BJ (cell line): ENCODE measurements around the gene PTPRE. TPM values are rescaled to one million over a fixed set of nuclear protein-coding genes. Genes with fewer than 3 reads are reported as not detected.

Source experiments
- CTCF ChIA-PET: fragments of 350-600 bp; formaldehyde crosslinking; extraction: SDS; loops from one replicate; lab custom pipeline; 2021; ENCODE audit warnings: antibody characterized with exemption, inconsistent platforms; lab: Yijun Ruan, JAX
- POLR2A ChIA-PET: fragments of 300-600 bp; sonication (Branson Sonifier 250); formaldehyde crosslinking; extraction: SDS; loops from one replicate; lab custom pipeline; 2021; ENCODE audit warnings: antibody characterized with exemption; lab: Charles Lee
- DNase-seq: peaks from one replicate; pipeline ENCODE4 v3.0.0-alpha.2; 2011; ENCODE audit warnings: low read depth
- H3K27me3 ChIP-seq: 2 replicates; pipeline ENCODE4 v1.6.0; 2011; ENCODE audit warnings: low read length; ENCODE audit not compliant: control insufficient read depth, insufficient read depth
- H3K36me3 ChIP-seq: 2 replicates; pipeline ENCODE4 v1.5.1; 2011; ENCODE audit warnings: low read length; ENCODE audit not compliant: control insufficient read depth, insufficient read depth
- H3K4me3 ChIP-seq: 2 replicates; pipeline ENCODE4 v1.5.1; 2011; ENCODE audit warnings: low read depth, mild to moderate bottlenecking, control low read depth, low read length
- polyA plus RNA-seq: library from polyadenylated mRNA; depleted of rRNA; stranded (reverse); fragments of >200 nt; gene quantifications from 2 replicates; pipeline ENCODE4 v1.2.3, GENCODE V29; 2011
- TF ChIP-seq, protein P1 (sequence below): IDR thresholded peaks from 2 replicates; pipeline ENCODE4 v1.5.1; 2011; ENCODE audit warnings: low read depth, mild to moderate bottlenecking, control low read depth, inconsistent platforms, low read length, moderate library complexity; ENCODE audit not compliant: insufficient read depth

PTPRE gene
- polyA plus RNA-seq, 1 experiment, result 0.09 TPM

DNA sequence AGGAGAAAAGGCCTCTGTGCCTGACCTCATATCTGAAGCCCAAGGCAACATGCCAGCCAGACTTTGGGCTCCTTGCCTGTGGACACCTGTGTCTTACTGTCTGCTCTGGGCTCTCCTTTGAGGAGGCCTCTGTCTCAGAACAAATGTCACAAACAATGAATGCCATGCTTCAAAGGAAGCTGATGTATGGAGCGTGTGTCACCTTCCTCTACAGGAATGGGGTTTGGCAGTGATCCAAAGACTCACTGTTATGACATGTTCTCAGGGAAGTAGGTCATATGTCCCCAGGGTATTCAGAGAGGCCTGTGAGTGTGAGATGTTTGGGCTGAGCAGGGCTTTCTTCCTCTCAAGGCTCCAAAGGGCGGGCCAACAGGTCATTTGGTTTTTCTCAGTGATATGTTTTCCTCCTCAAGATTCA lies 38.4 kb downstream of the PTPRE start:
- no peak for DNase-seq
- TF ChIP-seq, protein P1, sequence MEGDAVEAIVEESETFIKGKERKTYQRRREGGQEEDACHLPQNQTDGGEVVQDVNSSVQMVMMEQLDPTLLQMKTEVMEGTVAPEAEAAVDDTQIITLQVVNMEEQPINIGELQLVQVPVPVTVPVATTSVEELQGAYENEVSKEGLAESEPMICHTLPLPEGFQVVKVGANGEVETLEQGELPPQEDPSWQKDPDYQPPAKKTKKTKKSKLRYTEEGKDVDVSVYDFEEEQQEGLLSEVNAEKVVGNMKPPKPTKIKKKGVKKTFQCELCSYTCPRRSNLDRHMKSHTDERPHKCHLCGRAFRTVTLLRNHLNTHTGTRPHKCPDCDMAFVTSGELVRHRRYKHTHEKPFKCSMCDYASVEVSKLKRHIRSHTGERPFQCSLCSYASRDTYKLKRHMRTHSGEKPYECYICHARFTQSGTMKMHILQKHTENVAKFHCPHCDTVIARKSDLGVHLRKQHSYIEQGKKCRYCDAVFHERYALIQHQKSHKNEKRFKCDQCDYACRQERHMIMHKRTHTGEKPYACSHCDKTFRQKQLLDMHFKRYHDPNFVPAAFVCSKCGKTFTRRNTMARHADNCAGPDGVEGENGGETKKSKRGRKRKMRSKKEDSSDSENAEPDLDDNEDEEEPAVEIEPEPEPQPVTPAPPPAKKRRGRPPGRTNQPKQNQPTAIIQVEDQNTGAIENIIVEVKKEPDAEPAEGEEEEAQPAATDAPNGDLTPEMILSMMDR, result no peak
- POLR2A ChIA-PET, result no interaction called here
- Histone ChIP-seq H3K27me3 (no peaks in the 10 kb centered on the region), H3K36me3 (no peaks in the 10 kb centered on the region), H3K4me3 (no peak overlapping the region)
- CTCF ChIA-PET, result no interaction called here

DNA sequence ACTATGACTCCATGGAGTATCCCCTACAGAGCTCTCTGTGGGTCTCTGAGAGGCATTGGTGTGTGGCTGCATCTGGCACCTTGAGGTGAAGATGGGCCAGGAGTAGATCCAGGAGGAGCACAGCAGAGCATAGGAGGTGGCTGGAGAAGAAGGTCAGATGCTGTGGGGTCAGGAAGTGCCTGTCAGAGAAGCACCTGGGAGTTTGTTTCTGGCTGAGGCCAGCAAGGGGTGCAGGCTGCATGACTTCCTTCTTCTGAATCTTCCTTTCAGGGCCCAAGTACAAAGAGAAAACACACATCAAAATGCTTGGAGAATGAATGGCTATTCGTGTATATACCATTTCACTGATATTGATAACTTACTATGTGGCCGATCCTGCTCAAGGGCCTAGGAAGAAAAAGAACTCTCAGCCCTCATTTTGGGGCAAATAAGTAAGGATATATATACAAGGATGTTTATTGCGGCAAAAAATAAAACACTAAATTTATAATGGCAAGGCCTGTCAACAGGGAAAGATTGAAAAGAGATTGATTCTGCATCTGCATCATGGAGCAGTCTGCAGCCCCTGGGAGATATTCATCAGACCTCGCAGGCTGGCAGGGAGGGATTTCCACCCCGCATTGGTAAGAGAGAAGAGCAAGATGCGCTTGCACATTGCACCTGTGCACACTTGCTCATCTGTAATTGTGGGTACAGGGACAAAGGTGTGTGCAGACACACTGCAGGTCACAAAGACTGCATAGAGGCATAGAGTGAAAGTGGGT lies 39.2 kb downstream of the PTPRE start:
- ChIA-PET POLR2A (no interaction called here), CTCF (no interaction called here)

DNA sequence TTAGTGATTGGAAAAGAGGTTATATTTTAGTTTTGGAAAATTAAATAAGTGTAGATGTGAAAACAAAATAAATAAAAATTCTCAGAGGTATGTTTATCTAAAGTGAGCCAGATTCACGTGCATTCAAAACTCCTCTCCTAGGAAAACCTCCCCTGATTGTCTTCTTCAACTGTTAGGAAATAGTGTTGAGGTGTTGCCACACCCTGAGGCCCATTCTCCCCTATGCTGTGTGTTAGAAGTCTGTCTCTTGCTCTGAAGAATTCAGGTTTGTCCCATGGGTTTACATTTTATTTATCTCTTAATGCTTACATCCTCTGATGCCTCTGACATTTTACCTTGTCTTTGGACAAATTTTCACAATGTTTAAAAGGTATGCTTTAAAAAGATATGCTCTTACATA lies 40.3 kb downstream of the PTPRE start:
- CTCF ChIA-PET, result no interaction called here
- TF ChIP-seq, protein P1, result no peak
- H3K4me3 ChIP-seq, result no peak overlapping the region
- DNase-seq, result no peak
- H3K27me3 ChIP-seq, result no peaks in the 10 kb centered on the region
- no peaks in the 10 kb centered on the region for H3K36me3 ChIP-seq
- POLR2A ChIA-PET, result no interaction called here

More for the DNA sequence above, 39.2 kb downstream of the PTPRE start:
- Histone ChIP-seq H3K4me3 (no peak overlapping the region), H3K36me3 (no peaks in the 10 kb centered on the region), H3K27me3 (no peaks in the 10 kb centered on the region)
- no peak for DNase-seq
- TF ChIP-seq, protein P1, result no peak

DNA sequence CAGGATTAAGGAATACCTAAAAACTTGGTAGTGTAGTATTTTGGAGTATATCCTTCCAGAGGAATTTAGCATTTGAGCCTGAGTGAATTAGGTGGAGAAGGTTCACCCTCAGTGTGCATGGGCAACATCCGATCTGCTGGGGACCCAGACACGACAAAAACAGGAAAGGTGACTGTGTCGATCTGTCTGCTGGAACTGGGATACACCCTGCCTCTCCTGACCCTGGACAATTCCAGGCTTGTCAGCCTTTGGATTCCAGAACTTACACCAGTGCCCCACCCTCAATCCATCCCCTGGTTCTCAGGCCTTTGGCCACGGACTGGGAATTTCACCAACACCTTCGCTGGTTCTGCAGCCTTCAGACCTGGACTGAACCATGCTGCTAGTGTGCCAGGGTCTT lies 41.9 kb downstream of the PTPRE start:
- Histone ChIP-seq H3K4me3 (no peak overlapping the region), H3K36me3 (no peaks in the 10 kb centered on the region), H3K27me3 (no peaks in the 10 kb centered on the region)
- TF ChIP-seq, protein P1, result no peak
- no peak for DNase-seq
- CTCF ChIA-PET, result no interaction called here
- POLR2A ChIA-PET, result no interaction called here

DNA sequence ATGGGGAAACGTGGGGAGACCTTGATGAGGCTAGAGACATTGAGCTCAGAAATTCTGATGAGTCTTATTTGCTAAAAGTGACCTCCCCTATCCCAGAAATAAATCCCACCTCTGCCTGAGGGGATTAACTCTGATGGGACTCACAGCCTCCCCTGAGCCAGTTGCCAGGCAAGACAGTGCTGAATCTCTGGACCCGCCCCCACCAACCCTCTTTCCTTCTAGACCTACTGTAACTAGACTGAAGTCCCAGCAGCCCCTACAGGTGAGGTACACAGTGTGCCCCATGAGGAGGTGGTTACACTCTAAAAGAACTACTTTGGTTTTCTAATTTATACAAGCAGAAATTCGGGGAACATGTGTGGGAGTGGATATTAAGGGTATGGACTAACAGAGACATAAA lies 42.9 kb downstream of the PTPRE start:
- H3K27me3 ChIP-seq, result no peaks in the 10 kb centered on the region
- ChIA-PET CTCF (interaction anchor here (0.7 kb wide), 1 partner anchor 1485 kb away, joined by 3 read pairs; no protein-coding TSS in a partner anchor), POLR2A (no interaction called here)
- DNase-seq, result no peak
- TF ChIP-seq, protein P1, result no peak
- no peak overlapping the region for H3K4me3 ChIP-seq
- no peaks in the 10 kb centered on the region for H3K36me3 ChIP-seq
